ENCODE data around the gene HNRNPM. TPM values are rescaled to one million over a fixed set of nuclear protein-coding genes. Genes with fewer than 3 reads are reported as not detected.

Gene HNRNPM
- total RNA-seq, 1 donor from 2014 or later: 152 TPM

DNA sequence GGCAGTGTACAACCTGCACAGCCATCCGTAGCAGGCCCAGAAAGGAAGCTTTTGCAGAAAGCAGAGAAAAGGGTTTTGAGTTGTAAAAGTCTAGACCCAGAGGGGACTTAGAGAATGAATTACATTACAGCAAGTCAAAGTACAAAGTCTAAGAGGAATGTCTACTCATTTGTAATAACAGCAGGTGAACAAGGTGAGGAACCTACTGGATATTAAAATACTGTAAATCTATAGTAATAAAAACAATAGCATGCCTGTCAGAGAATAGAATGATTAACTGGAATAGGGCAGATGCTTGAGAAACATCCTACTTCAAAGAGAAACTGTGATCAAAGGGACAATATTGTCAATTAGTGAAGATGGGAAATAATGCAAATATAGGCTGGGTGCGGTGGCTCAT is 87.5 kb downstream of the HNRNPM start:
- H3K4me3 ChIP-seq: no peak overlapping the region
- no peak overlapping the region for H3K27ac ChIP-seq
- H3K9me3 ChIP-seq: no peaks in the 10 kb centered on the region
- H3K27me3 ChIP-seq (ENCODE audit: low read depth): no peaks in the 10 kb centered on the region
- DNase-seq (no peak), ATAC-seq (no peak)
- intact Hi-C loops (cut with DNase I): no loop called here
- TF ChIP-seq, protein P1, sequence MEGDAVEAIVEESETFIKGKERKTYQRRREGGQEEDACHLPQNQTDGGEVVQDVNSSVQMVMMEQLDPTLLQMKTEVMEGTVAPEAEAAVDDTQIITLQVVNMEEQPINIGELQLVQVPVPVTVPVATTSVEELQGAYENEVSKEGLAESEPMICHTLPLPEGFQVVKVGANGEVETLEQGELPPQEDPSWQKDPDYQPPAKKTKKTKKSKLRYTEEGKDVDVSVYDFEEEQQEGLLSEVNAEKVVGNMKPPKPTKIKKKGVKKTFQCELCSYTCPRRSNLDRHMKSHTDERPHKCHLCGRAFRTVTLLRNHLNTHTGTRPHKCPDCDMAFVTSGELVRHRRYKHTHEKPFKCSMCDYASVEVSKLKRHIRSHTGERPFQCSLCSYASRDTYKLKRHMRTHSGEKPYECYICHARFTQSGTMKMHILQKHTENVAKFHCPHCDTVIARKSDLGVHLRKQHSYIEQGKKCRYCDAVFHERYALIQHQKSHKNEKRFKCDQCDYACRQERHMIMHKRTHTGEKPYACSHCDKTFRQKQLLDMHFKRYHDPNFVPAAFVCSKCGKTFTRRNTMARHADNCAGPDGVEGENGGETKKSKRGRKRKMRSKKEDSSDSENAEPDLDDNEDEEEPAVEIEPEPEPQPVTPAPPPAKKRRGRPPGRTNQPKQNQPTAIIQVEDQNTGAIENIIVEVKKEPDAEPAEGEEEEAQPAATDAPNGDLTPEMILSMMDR (IDR thresholded peaks at IDR 0.05): no peak
- peaks cover 52% of the 10 kb centered on the region for H3K36me3 ChIP-seq
- peaks cover under 1% of the 10 kb centered on the region for H3K4me1 ChIP-seq

DNA sequence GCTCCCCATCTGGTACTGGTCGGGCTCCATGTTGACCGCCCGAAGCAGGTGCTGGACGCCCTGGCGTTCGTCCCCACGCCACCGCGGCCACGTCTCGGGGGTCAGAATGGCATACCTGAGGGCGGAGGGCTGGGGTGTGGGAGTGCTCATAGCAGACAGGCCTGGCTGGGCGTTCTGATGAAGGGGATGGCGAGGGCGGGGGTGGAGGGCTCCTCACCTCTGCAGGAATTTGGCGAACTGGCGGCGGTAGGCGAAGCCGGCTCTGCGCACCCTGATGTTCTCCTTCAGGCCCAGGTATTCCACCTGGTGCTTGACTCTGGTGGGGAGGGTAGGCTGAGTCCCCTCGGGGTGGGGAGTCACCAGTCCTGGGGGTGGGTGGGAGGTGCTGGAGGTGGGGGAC is 91.5 kb downstream of the HNRNPM start:
- H3K27ac ChIP-seq: no peak overlapping the region
- no peak for ATAC-seq
- H3K9me3 ChIP-seq: no peaks in the 10 kb centered on the region
- no peak for DNase-seq
- TF ChIP-seq, protein P1 (IDR thresholded peaks at IDR 0.05): no peak
- H3K27me3 ChIP-seq (ENCODE audit: low read depth): no peaks in the 10 kb centered on the region
- H3K36me3 ChIP-seq: peaks cover 42% of the 10 kb centered on the region
- no peak overlapping the region for H3K4me3 ChIP-seq
- intact Hi-C loops (cut with DNase I): no loop called here
- H3K4me1 ChIP-seq: no peaks in the 10 kb centered on the region

DNA sequence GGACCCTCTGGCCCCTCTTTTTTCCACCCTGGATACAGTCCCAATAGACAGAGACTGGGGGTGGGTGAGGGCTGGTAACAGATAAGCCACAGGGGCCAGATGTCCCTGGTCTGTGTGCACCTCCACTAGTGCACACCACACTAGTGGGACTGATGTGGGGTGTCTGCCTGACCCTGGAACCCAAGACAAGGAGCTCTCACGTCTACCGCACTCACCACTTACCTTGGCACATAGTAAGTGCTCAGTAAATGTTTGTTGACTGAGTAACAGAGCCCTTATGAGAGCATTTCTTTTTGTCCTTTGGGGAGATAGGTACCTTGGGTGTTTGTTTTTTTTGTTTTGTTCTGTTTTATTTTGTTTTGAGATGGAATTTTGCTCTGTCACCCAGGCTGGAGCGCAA is 92.3 kb downstream of the HNRNPM start:
- Histone ChIP-seq H3K9me3 (no peaks in the 10 kb centered on the region), H3K27me3 (ENCODE audit: low read depth) (no peaks in the 10 kb centered on the region), H3K4me3 (no peak overlapping the region), H3K27ac (no peak overlapping the region), H3K36me3 (peaks cover 46% of the 10 kb centered on the region), H3K4me1 (no peaks in the 10 kb centered on the region)
- DNase-seq (no peak), ATAC-seq (no peak)
- intact Hi-C loops (cut with DNase I): no loop called here
- TF ChIP-seq, protein P1 (IDR thresholded peaks at IDR 0.05): no peak

Other genes starting within 250 kb of the HNRNPM start
- 60.6 TPM for gene CERS4, start 235.6 kb upstream of the HNRNPM start, total RNA-seq
- 31.0 TPM for gene CD320, start 136.6 kb upstream of the HNRNPM start, total RNA-seq
- 41.9 TPM for gene NDUFA7, start 123.6 kb upstream of the HNRNPM start, total RNA-seq
- 1,461 TPM for gene RPS28, start 123.5 kb upstream of the HNRNPM start, total RNA-seq
- 49.0 TPM for gene KANK3, start 101.7 kb upstream of the HNRNPM start, total RNA-seq
- 11.0 TPM for gene ANGPTL4, start 80.8 kb upstream of the HNRNPM start, total RNA-seq
- gene RAB11B, start 54.6 kb upstream of the HNRNPM start, total RNA-seq: 101 TPM
- 60.1 TPM for gene MARCHF2, start 31.7 kb upstream of the HNRNPM start, total RNA-seq
- 52.2 TPM for gene PRAM1, start 57.7 kb downstream of the HNRNPM start, total RNA-seq
- 21.6 TPM for gene ZNF414, start 69.2 kb downstream of the HNRNPM start, total RNA-seq
- 162 TPM for gene MYO1F, start 132.5 kb downstream of the HNRNPM start, total RNA-seq
- 22.4 TPM for gene ADAMTS10, start 165.7 kb downstream of the HNRNPM start, total RNA-seq
- not detected for gene NFILZ, start 185.7 kb downstream of the HNRNPM start, total RNA-seq

All from lower lobe of right lung (tissue), 2 donors.